ENCODE data around the gene UBXN4. TPM values are rescaled to one million over a fixed set of nuclear protein-coding genes. Genes with fewer than 3 reads are reported as not detected.

The UBXN4 gene
- total RNA-seq, 1 experiment from 2014 or later: 123 TPM

GRCh38 chr2:135822855-135823254 lies 81.2 kb downstream of the UBXN4 start:
- Histone ChIP-seq H3K9me3 (ENCODE audit: low read depth, low read length, poor library complexity, severe bottlenecking) (no peaks in the 10 kb centered on the region), H3K27me3 (replicated peaks; ENCODE audit: insufficient read depth, low read depth, low read length, poor library complexity) (no peaks in the 10 kb centered on the region), H3K36me3 (ENCODE audit: insufficient read depth, low read length, poor library complexity, severe bottlenecking) (no peaks in the 10 kb centered on the region), H3K4me3 (ENCODE audit: low read depth, low read length, poor library complexity, severe bottlenecking) (no peak overlapping the region), H3K27ac (ENCODE audit: low read depth, low read length, poor library complexity, severe bottlenecking) (no peak overlapping the region), H3K4me1 (ENCODE audit: insufficient read depth, low read length, poor library complexity, severe bottlenecking) (no peaks in the 10 kb centered on the region)
- POLR2A ChIA-PET (ENCODE audit: low non-redundant PET): no interaction called here
- DNase-seq (ENCODE audit: low spot score): no peak
- TF ChIP-seq CTCF (conservative IDR thresholded peaks at IDR 0.05; ENCODE audit: low read depth, low read length) (no peak), EZH2 (IDR thresholded peaks at IDR 0.05; ENCODE audit: borderline replicate concordance, low read depth, low read length, poor library complexity, severe bottlenecking) (no peak)
- no TSS peak for BruUV-seq (replicated peaks)
- intact Hi-C loops (cut with micrococcal nuclease; ENCODE audit: unreplicated experiment): no loop called here
- CTCF ChIA-PET: no interaction called here

- intact Hi-C loops (cut with micrococcal nuclease; ENCODE audit: unreplicated experiment): no loop called here
- Histone ChIP-seq H3K4me3 (ENCODE audit: low read depth, low read length, poor library complexity, severe bottlenecking) (no peak overlapping the region), H3K27me3 (replicated peaks; ENCODE audit: insufficient read depth, low read depth, low read length, poor library complexity) (no peaks in the 10 kb centered on the region), H3K36me3 (ENCODE audit: insufficient read depth, low read length, poor library complexity, severe bottlenecking) (no peaks in the 10 kb centered on the region), H3K27ac (ENCODE audit: low read depth, low read length, poor library complexity, severe bottlenecking) (no peak overlapping the region), H3K4me1 (ENCODE audit: insufficient read depth, low read length, poor library complexity, severe bottlenecking) (peaks cover 4% of the 10 kb centered on the region), H3K9me3 (ENCODE audit: low read depth, low read length, poor library complexity, severe bottlenecking) (no peaks in the 10 kb centered on the region)
- POLR2A ChIA-PET (ENCODE audit: low non-redundant PET): no interaction called here
- no peak for DNase-seq (ENCODE audit: low spot score)
- no TSS peak for BruUV-seq (replicated peaks)
- CTCF ChIA-PET: interaction anchor here (1.1 kb wide), 1 partner anchor 27 kb away, joined by 3 read pairs; no protein-coding TSS in a partner anchor
- TF ChIP-seq CTCF (conservative IDR thresholded peaks at IDR 0.05; ENCODE audit: low read depth, low read length) (no peak), EZH2 (IDR thresholded peaks at IDR 0.05; ENCODE audit: borderline replicate concordance, low read depth, low read length, poor library complexity, severe bottlenecking) (no peak)
These were observed 83.5 kb downstream of the UBXN4 start for GRCh38 chr2:135825131-135825530.

- POLR2A ChIA-PET (ENCODE audit: low non-redundant PET): no interaction called here
- BruUV-seq (replicated peaks): no TSS peak
These were observed 84.0 kb downstream of the UBXN4 start for GRCh38 chr2:135825550-135826176.

More at GRCh38 chr2:135825550-135826176, 84.0 kb downstream of the UBXN4 start:
- intact Hi-C loops (cut with micrococcal nuclease; ENCODE audit: unreplicated experiment): no loop called here
- Histone ChIP-seq H3K4me3 (ENCODE audit: low read depth, low read length, poor library complexity, severe bottlenecking) (no peak overlapping the region), H3K27ac (ENCODE audit: low read depth, low read length, poor library complexity, severe bottlenecking) (no peak overlapping the region), H3K36me3 (ENCODE audit: insufficient read depth, low read length, poor library complexity, severe bottlenecking) (no peaks in the 10 kb centered on the region), H3K9me3 (ENCODE audit: low read depth, low read length, poor library complexity, severe bottlenecking) (no peaks in the 10 kb centered on the region), H3K4me1 (ENCODE audit: insufficient read depth, low read length, poor library complexity, severe bottlenecking) (peaks cover 4% of the 10 kb centered on the region), H3K27me3 (replicated peaks; ENCODE audit: insufficient read depth, low read depth, low read length, poor library complexity) (no peaks in the 10 kb centered on the region)
- CTCF ChIA-PET: interaction anchor here (1.1 kb wide), 1 partner anchor 28 kb away, joined by 3 read pairs; no protein-coding TSS in a partner anchor
- no peak for DNase-seq (ENCODE audit: low spot score)
- TF ChIP-seq EZH2 (IDR thresholded peaks at IDR 0.05; ENCODE audit: borderline replicate concordance, low read depth, low read length, poor library complexity, severe bottlenecking): no peak
- TF ChIP-seq CTCF (conservative IDR thresholded peaks at IDR 0.05; ENCODE audit: low read depth, low read length): no peak
